Eye (tissue), 1 donor: ENCODE results near the gene OCA2.

ENCODE experiments used
- DNase-seq: peaks from one replicate; pipeline ENCODE4 v3.0.0-alpha.2; 2015

Gene OCA2

GRCh38 chr15:27835233-27835939, 263.7 kb downstream of the OCA2 start:
- DNase-seq, result no peak

GRCh38 chr15:27834684-27835083, 264.4 kb downstream of the OCA2 start:
- DNase-seq, result no peak

GRCh38 chr15:27833974-27834373, 265.1 kb downstream of the OCA2 start:
- DNase-seq, result no peak

- no peak for DNase-seq
These were observed 265.9 kb downstream of the OCA2 start for GRCh38 chr15:27833178-27833577.

GRCh38 chr15:27832237-27832596, 266.9 kb downstream of the OCA2 start:
- DNase-seq, result no peak

- DNase-seq, result no peak
These were observed 267.5 kb downstream of the OCA2 start for GRCh38 chr15:27831384-27832236.

GRCh38 chr15:27828746-27829145, 270.4 kb downstream of the OCA2 start:
- DNase-seq, result no peak

- peak; percentile 48 for DNase-seq
These were observed 272.0 kb downstream of the OCA2 start for GRCh38 chr15:27826902-27827714.

GRCh38 chr15:27826411-27826810, 272.7 kb downstream of the OCA2 start:
- no peak for DNase-seq

- DNase-seq, result no peak
These were observed 274.2 kb downstream of the OCA2 start for GRCh38 chr15:27824841-27825422.

- no peak for DNase-seq
These were observed 277.8 kb downstream of the OCA2 start for GRCh38 chr15:27821273-27821672.

- DNase-seq, result no peak
These were observed 278.4 kb downstream of the OCA2 start for GRCh38 chr15:27820722-27821121.

GRCh38 chr15:27820232-27820631, 278.9 kb downstream of the OCA2 start:
- DNase-seq, result no peak

- no peak for DNase-seq
These were observed 281.9 kb downstream of the OCA2 start for GRCh38 chr15:27817258-27817657.

GRCh38 chr15:27816790-27817189, 282.3 kb downstream of the OCA2 start:
- no peak for DNase-seq

- DNase-seq, result no peak
These were observed 284.1 kb downstream of the OCA2 start for GRCh38 chr15:27815035-27815434.

GRCh38 chr15:27813139-27813538, 286.0 kb downstream of the OCA2 start:
- no peak for DNase-seq

GRCh38 chr15:27808182-27808581, 290.9 kb downstream of the OCA2 start:
- no peak for DNase-seq

GRCh38 chr15:27807335-27807734, 291.8 kb downstream of the OCA2 start:
- no peak for DNase-seq

GRCh38 chr15:27806396-27806795, 292.7 kb downstream of the OCA2 start:
- no peak for DNase-seq

- no peak for DNase-seq
These were observed 293.6 kb downstream of the OCA2 start for GRCh38 chr15:27805261-27806220.
